ENCODE results near the gene CD226. TPM values are rescaled to one million over a fixed set of nuclear protein-coding genes. Genes with fewer than 3 reads are reported as not detected.

Gene CD226
- total RNA-seq, 1 experiment from 2014 or later, result 1.2 TPM

DNA sequence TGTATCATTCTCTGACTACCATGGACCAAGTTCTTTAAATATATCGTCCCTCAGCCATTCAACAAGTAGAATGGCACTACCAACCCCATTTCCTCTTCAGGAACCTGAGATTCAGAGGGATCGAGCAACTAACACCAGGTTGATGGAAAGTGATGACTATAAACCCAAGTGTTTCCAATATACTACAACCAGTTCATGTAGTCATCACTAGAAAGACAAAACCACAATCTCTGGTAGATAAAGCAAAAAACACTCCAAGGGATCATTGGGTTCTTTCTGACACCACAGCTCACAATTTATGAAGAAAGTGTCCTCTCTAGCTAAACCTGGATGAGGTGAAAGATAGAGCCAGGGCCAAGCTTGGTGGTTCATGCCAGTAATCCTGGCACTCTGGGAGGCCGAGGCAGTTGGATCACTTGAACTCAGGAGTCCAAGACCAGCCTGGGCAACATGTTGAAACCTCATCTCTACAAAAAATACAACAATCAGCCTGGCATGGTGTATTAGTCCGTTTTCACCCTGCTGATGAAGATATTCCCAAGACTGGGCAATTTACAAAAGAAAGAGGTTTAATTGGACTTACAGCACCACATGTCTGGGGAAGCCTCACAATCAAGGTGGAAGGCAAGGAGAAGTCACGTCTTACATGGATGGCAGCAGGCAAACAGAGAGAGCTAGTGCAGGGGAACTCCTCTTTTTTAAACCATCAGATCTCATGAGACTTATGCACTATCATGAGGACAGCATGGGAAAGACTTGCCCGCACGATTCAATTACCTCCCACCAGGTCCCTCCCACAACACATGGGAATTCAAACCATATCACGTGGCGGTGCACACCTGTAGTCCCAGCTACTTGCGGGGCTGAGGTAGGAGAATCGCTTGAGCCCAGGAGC is 2.2 kb downstream of the CD226 start (continued):
- TF ChIP-seq ELF1 (IDR thresholded peaks at IDR 0.05; ENCODE audit: borderline replicate concordance, low read depth) (no peak), FOSL1 (IDR thresholded peaks at IDR 0.05; ENCODE audit: low read depth) (no peak), SRF (IDR thresholded peaks at IDR 0.05; ENCODE audit: low read depth) (no peak), ZFX (IDR thresholded peaks at IDR 0.05) (no peak)
- TF ChIP-seq, protein P1, sequence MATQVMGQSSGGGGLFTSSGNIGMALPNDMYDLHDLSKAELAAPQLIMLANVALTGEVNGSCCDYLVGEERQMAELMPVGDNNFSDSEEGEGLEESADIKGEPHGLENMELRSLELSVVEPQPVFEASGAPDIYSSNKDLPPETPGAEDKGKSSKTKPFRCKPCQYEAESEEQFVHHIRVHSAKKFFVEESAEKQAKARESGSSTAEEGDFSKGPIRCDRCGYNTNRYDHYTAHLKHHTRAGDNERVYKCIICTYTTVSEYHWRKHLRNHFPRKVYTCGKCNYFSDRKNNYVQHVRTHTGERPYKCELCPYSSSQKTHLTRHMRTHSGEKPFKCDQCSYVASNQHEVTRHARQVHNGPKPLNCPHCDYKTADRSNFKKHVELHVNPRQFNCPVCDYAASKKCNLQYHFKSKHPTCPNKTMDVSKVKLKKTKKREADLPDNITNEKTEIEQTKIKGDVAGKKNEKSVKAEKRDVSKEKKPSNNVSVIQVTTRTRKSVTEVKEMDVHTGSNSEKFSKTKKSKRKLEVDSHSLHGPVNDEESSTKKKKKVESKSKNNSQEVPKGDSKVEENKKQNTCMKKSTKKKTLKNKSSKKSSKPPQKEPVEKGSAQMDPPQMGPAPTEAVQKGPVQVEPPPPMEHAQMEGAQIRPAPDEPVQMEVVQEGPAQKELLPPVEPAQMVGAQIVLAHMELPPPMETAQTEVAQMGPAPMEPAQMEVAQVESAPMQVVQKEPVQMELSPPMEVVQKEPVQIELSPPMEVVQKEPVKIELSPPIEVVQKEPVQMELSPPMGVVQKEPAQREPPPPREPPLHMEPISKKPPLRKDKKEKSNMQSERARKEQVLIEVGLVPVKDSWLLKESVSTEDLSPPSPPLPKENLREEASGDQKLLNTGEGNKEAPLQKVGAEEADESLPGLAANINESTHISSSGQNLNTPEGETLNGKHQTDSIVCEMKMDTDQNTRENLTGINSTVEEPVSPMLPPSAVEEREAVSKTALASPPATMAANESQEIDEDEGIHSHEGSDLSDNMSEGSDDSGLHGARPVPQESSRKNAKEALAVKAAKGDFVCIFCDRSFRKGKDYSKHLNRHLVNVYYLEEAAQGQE (IDR thresholded peaks at IDR 0.05; ENCODE audit: low read depth), result no peak

DNA sequence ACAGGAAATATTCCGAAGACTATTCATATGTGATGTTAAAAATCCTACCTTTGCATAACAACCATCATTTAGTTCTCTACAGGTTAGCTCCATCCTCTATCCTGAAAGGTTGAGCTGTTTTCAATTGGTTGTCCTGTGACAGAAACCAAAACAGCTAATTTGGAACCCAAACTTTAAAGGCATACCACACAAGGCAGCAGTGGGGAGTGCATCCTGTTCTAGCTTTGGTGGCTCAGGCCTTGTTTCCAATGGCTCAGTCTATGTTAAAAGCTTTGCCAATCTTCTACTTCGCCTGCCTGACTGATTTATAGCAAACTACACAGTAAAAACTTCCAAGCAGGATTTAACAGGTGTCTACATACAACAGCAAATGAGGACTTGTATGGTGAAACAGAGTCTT is 3.2 kb downstream of the CD226 start:
- Histone ChIP-seq H3K4me1 (ENCODE audit: control insufficient read depth in 1 of 2, insufficient read depth in 2 of 2, low read length in 2 of 2) (no peaks in the 10 kb centered on the region), H3K4me3 (replicated peaks in 1 of 2; ENCODE audit: low read depth in 1 of 2, low read length in 2 of 2) (no peak overlapping the region), H2AFZ (ENCODE audit: low read depth, low read length, poor library complexity, severe bottlenecking) (no peak overlapping the region), H3K36me3 (ENCODE audit: control insufficient read depth in 1 of 2, insufficient read depth in 2 of 2, low read length in 2 of 2) (no peaks in the 10 kb centered on the region), H3K9me3 (ENCODE audit: control insufficient read depth in 1 of 2, insufficient read depth in 1 of 2, low read depth in 1 of 2, low read length in 2 of 2) (no peaks in the 10 kb centered on the region), H3K79me2 (ENCODE audit: insufficient read depth, low read length) (no peaks in the 10 kb centered on the region), H3K27ac (ENCODE audit: low read depth, low read length) (no peak overlapping the region), H3K27me3 (ENCODE audit: insufficient read depth, low read length) (no peaks in the 10 kb centered on the region), H3K9ac (ENCODE audit: low read length) (no peak overlapping the region), H3K4me2 (ENCODE audit: low read length) (no peak overlapping the region), H3K9me2 (ENCODE audit: insufficient read depth) (no peaks in the 10 kb centered on the region), H4K20me1 (ENCODE audit: insufficient read depth) (no peaks in the 10 kb centered on the region)
- intact Hi-C loops (cut with micrococcal nuclease), result no loop called here
- no TSS peak for BruUV-seq (replicated peaks)
- DNase-seq (ENCODE audit: low read depth, low spot score) (no peak), ATAC-seq (no peak)
- ChIA-PET CTCF (no interaction called here), RAD21 (ENCODE audit: low non-redundant PET in 1 of 2, low total read pairs in 2 of 2, uncharacterized antibody in 2 of 2, unreplicated experiment in 2 of 2) (no interaction called here), POLR2A (no interaction called here)
- TF ChIP-seq, protein P2, sequence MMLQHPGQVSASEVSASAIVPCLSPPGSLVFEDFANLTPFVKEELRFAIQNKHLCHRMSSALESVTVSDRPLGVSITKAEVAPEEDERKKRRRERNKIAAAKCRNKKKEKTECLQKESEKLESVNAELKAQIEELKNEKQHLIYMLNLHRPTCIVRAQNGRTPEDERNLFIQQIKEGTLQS (IDR thresholded peaks at IDR 0.05), result no peak
- no peak for TF ChIP-seq CBX3 (IDR thresholded peaks at IDR 0.05; ENCODE audit: low read depth)
- no peak for TF ChIP-seq POLR2A (IDR thresholded peaks at IDR 0.05; ENCODE audit: borderline replicate concordance, extremely low read depth, insufficient read depth, insufficient read length)
- TF ChIP-seq JUND (IDR thresholded peaks at IDR 0.05), result no peak
- TF ChIP-seq EGR1 (IDR thresholded peaks at IDR 0.05; ENCODE audit: low read depth), result no peak
- TF ChIP-seq SRF (IDR thresholded peaks at IDR 0.05; ENCODE audit: low read depth), result no peak
- no peak for TF ChIP-seq SIN3A (IDR thresholded peaks at IDR 0.05; ENCODE audit: low read depth)
- TF ChIP-seq, protein P3, sequence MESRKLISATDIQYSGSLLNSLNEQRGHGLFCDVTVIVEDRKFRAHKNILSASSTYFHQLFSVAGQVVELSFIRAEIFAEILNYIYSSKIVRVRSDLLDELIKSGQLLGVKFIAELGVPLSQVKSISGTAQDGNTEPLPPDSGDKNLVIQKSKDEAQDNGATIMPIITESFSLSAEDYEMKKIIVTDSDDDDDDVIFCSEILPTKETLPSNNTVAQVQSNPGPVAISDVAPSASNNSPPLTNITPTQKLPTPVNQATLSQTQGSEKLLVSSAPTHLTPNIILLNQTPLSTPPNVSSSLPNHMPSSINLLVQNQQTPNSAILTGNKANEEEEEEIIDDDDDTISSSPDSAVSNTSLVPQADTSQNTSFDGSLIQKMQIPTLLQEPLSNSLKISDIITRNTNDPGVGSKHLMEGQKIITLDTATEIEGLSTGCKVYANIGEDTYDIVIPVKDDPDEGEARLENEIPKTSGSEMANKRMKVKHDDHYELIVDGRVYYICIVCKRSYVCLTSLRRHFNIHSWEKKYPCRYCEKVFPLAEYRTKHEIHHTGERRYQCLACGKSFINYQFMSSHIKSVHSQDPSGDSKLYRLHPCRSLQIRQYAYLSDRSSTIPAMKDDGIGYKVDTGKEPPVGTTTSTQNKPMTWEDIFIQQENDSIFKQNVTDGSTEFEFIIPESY (IDR thresholded peaks at IDR 0.05; ENCODE audit: extremely low read depth, insufficient replicate concordance, low read length), result no peak
- no peak for TF ChIP-seq CEBPB (IDR thresholded peaks at IDR 0.05; ENCODE audit: low read depth)
- TF ChIP-seq, protein P4, sequence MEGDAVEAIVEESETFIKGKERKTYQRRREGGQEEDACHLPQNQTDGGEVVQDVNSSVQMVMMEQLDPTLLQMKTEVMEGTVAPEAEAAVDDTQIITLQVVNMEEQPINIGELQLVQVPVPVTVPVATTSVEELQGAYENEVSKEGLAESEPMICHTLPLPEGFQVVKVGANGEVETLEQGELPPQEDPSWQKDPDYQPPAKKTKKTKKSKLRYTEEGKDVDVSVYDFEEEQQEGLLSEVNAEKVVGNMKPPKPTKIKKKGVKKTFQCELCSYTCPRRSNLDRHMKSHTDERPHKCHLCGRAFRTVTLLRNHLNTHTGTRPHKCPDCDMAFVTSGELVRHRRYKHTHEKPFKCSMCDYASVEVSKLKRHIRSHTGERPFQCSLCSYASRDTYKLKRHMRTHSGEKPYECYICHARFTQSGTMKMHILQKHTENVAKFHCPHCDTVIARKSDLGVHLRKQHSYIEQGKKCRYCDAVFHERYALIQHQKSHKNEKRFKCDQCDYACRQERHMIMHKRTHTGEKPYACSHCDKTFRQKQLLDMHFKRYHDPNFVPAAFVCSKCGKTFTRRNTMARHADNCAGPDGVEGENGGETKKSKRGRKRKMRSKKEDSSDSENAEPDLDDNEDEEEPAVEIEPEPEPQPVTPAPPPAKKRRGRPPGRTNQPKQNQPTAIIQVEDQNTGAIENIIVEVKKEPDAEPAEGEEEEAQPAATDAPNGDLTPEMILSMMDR (IDR thresholded peaks at IDR 0.05 in 2 of 3, conservative IDR thresholded peaks at IDR 0.05 in 1 of 3; ENCODE audit: borderline replicate concordance in 1 of 3, insufficient read depth in 1 of 3, low read depth in 2 of 3, low read length in 2 of 3), result no peak
- TF ChIP-seq EZH2 (IDR thresholded peaks at IDR 0.05), result no peak
- no peak for TF ChIP-seq EZH2phosphoT487 (IDR thresholded peaks at IDR 0.05; ENCODE audit: borderline replicate concordance)
- TF ChIP-seq POLR2AphosphoS5 (IDR thresholded peaks at IDR 0.05; ENCODE audit: low read depth, low read length), result no peak
- TF ChIP-seq RAD21 (IDR thresholded peaks at IDR 0.05; ENCODE audit: low read depth), result no peak
- TF ChIP-seq ELF1 (IDR thresholded peaks at IDR 0.05; ENCODE audit: borderline replicate concordance, low read depth), result no peak
- no peak for TF ChIP-seq FOSL1 (IDR thresholded peaks at IDR 0.05; ENCODE audit: low read depth)
- TF ChIP-seq ZFX (IDR thresholded peaks at IDR 0.05), result no peak

All from HCT116 (cell line).